ENCODE data around the gene ALG10B.
"Not testable (repeated sequence)": the region's sequence is repeated elsewhere in the genome, so short reads cannot be mapped to it uniquely, and the experiment has no call there.

The ALG10B gene, protein sequence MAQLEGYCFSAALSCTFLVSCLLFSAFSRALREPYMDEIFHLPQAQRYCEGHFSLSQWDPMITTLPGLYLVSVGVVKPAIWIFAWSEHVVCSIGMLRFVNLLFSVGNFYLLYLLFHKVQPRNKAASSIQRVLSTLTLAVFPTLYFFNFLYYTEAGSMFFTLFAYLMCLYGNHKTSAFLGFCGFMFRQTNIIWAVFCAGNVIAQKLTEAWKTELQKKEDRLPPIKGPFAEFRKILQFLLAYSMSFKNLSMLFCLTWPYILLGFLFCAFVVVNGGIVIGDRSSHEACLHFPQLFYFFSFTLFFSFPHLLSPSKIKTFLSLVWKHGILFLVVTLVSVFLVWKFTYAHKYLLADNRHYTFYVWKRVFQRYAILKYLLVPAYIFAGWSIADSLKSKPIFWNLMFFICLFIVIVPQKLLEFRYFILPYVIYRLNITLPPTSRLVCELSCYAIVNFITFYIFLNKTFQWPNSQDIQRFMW

DNA sequence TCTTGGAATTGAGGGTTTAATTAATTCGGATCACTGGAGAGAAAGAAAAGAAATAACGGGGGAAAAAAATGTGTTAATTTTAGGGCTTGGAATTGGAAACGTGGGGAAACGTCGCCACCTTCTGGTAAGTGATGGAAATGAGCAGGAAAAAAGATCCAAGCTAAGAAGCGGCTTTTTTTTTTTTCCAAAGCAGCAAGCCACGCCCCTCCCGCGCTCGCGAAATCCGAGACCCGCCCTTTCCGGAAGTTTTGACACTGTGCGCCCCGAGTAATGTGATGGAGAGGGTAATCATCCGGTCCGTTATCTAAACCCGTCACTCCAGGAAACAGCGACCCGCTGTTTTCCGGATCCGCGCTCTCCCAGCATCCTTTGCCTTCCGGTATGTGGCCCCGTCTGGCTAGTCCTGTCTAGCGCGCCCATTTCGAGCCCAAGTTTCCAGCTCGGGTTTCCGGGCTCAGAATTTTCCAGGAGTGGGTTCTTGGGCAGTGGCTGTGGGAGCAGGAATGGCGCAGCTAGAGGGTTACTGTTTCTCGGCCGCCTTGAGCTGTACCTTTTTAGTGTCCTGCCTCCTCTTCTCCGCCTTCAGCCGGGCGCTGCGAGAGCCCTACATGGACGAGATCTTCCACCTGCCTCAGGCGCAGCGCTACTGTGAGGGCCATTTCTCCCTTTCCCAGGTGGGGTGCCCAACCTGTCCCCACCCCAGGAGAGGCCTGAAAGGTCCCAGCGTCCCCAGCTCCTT is at the start of gene ALG10B:
Gene ALG10B, plus strand, starts transcription at position 384 of the 739 bp plus-strand sequence. Its CDS starts 120 bp downstream, at position 504.
- DNase-seq = peak; percentile 95

GRCh38 chr12:38268612-38269011 is 48.0 kb upstream of the ALG10B start:
- DNase-seq = no peak

GRCh38 chr12:38269897-38270296 is 46.7 kb upstream of the ALG10B start:
- no peak for DNase-seq

DNA sequence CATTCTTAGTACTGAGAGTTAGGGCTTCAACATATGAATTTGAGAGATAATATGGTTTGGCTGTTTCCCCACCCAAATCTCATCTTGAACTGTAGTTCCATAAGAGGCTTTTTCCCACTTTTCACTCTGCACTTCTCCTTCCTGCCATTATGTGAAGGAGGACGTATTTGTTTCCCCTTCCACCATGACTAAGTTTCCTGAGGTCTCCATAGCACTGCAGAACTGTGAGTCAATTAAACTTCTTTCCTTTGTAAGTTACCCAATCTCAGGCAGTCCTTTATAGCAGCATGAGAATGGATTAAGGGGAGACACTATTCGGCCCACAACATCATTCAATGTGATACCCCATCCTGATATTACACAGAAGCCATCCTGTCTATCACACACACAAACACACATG is 36.8 kb upstream of the ALG10B start:
- DNase-seq = no peak

DNA sequence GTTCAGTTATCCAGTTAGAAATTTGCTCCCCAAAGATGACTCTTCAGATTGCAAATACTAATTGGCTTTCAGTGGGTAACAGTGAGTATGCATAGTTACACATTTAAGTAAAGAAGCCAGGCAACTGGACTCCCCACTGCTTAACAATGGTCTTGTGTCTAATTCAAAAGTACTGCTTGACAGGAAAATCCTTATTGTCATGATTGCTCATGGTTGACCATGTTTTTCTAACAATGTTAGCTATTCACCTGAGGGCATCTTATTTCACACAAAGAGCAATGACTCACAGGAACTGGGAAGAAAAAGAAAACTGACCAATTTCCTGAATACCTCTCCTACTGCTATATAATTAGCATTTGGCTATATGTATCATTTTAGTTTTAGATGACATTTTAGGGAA is 33.7 kb upstream of the ALG10B start:
- DNase-seq = no peak

DNA sequence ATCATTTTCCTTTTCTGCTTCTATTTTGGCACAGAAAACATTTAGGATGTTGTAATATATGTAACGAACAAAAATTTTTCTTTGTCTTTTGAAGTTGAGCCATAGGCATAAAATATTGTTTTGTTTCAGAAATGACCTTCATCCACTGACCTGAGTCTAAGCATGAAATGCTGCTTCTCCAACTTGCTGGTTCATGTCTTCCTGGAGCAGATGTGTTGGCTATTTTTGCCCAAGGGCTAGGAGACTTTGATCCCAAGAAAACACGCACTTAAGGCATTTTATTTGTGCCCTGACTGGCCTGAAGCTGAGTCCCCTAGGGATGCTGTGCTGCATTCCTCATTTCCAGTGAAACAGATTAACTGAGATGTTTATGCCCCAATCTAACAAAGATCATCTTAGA is 27.2 kb upstream of the ALG10B start:
- no peak for DNase-seq

GRCh38 chr12:38291160-38291559 is 25.4 kb upstream of the ALG10B start:
- no peak for DNase-seq

- DNase-seq = not testable (repeated sequence)
These were observed 13.6 kb upstream of the ALG10B start for GRCh38 chr12:38302972-38303371.

GRCh38 chr12:38321966-38322365 is 5.4 kb downstream of the ALG10B start:
- DNase-seq = not testable (repeated sequence)

DNA sequence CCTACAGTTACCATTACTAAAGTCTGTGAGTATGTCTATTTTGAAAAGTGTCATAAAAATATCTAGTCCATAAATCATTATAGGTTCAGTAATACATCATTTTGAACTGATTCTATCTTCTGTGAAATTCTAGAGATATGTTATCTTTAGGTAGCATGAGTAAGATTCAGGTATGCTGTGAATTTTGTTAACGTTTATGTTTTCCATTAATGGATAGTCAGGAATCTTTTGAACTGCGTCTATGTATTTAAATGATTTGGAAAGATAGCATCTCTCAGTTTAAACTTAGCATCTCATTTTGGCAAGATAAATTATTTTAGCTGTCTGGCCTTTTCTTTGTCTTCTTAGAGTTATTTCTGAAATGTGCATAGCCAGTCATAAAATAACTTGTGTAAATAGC is 8.3 kb downstream of the ALG10B start:
- no peak for DNase-seq

DNA sequence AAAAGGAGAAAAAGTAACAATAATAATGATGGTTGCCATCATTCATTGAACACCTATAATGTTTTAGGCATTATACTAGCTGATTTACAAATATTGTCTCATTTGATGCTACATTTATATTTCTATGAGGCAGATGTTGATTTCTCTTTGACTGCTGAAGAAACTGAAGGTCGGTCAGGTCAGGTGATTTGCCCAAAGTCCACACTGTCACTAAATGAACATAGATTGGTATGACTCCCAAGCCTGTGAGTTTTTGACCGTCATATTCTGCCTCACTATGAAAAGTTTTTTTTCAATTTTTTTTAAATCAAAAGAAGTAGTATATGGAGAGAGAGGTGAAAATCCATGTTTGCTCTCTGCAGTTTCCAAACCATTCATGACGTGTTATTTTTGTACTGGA is 10.8 kb downstream of the ALG10B start:
- DNase-seq = no peak

DNA sequence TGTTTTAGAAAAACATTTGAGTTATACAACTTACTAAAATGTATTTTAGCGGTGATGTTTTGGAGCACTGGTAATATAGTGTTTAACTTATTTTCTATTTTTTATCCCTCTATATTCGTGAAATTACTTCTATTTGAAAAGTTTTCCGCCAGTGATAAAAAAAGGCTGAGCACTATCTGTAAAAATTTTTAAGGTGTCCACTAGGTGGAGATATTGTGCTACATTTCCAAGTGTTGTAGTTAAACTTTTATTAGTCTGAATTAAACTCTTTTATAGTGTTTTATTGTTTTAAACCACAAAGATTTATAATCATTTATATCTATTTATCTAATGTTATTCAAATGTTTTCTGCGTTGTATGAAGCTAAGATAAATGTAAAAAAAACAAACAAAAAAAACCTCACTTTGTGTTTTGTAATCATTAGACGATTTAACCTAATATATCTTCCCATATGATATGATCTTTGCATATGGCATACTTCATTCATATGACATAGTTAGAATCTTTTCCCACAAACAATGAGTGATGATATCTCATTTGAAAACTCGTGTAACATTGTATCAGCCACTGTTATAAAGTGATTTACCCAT is 11.8 kb downstream of the ALG10B start:
- peak; percentile 46 for DNase-seq

- DNase-seq = not testable (repeated sequence)
These were observed 13.8 kb downstream of the ALG10B start for GRCh38 chr12:38330414-38330813.

- no peak for DNase-seq
These were observed 16.2 kb downstream of the ALG10B start for GRCh38 chr12:38332814-38333213.

GRCh38 chr12:38342444-38342843 is 25.9 kb downstream of the ALG10B start:
- DNase-seq = no peak

DNA sequence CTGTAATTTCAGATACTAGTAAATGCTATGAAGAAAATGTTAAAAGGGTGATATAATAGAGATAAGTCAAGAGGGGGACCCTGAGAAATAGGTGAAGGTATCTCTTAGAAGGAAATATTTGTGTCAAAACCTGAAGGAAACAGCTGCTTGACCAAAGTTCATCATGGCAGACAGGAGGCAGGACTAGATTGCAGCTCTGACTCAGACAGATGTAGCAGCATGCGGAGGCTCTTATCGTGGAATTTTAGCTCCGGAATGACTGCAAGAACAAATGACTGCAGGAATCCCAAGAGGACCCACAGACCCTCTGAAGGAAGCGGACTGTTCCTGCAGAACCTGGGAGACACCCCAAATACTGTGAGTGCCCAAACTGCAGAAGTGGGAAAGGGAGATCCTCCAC is 26.7 kb downstream of the ALG10B start:
- not testable (repeated sequence) for DNase-seq

DNA sequence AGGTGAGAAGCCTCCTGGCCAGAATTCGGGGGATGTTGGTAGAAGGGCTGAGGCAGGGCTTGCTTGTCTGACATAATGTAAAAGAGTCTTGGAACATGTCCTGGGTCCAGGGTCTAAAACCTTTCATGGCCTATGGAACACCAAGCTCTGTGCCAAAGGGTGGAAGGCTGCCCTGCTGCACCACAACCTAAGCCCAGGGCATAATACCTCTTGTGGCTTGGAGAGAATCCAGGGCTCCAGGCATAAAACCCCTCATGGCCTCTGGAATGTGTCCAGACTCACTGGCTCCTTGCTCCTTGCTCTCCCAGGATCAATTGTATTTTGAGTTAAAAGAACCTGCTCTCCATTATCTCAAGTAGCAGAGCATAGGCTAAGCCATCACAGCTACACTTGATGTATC is 27.3 kb downstream of the ALG10B start:
- DNase-seq = not testable (repeated sequence)

DNA sequence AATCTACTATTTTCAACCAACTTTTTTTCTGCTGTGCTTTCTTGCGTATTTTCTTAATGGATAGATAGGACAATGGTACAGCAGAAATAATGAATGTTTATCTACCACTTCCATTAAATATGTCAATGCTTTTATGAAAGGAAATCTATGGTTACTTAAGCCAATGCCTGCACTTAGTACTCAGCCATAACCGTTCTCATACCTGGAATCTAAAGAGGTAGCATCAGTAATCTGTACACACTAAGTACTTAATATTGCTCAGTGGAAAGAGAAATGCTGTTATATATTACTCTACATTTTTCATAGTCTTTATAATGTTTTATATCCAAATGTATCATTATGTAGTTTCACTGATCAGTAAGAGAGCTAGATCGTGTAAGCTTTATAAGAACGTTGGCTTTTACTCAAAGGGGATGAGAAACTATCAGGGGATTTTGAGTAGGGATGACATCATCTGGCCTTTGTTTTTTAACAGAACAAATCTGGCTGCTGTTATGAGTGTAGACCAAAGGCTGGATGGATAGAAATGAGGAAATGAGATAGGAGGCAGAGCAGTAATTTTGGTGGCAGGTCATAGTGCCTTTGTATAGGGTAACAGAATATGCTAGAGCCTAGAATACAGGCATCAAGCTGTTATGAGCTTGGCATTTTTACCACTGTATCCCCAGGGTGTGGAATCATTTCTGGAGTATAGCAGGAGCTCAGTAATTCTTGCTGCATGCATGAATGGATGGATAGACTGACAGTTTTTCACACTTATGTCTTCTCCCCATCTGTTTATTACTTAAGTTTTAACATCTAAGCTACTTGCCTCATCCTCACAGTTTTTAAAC is 34.0 kb downstream of the ALG10B start:
- peak; percentile 9 for DNase-seq

DNA sequence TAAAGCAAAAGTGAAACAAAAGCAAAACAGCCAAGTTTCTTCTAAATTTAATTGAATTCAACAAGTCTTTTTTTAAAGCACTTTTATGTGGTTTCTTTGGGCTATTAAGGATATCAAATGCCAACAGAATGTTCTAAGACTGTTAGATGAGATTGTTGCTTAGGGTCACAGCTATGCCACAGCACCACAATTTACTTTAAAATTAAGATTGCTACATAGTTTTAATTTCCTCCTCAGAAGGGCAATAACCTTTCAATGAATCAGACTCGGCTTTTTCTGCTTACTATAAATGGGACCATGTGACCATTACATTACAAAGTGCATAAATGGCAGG is 34.6 kb downstream of the ALG10B start:
- DNase-seq = not testable (repeated sequence)

DNA sequence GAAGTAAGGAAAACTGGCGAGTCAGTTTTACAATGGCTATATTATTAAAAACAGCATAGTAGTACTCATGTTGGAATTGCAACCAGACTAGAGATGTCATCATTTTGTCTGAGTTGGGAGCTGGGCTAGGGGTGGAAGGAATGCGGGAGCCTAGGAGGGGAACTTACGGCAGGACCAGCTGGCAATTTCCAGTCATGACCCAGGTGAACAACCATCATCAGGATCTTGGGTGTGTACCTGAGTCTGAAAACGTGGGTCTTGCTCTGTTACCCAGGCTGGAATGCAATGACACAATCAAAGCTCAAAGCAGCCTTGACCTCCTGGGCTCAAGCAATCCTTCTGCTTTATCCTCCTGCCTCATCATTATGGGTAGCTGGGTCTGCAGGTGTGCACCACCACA is 50.9 kb downstream of the ALG10B start:
- no peak for DNase-seq

DNA sequence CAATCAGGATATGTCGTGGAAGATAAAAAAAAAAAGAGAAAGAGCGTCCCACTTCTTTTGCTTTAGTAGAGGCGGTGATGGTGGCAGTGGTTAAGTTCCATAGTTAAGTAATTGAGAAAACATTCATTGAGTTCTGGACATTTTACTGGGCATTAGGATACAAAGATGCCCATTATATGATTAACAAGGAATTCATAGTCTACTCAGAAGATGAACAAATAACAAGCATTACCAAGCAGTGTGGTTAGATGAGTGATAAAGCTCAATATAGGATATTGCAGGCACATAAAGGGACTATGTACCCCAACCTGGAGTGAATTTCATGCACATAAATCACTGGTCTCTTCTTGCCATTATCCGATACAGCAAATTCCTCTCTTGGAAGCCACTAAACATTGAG is 53.7 kb downstream of the ALG10B start:
- no peak for DNase-seq

DNA sequence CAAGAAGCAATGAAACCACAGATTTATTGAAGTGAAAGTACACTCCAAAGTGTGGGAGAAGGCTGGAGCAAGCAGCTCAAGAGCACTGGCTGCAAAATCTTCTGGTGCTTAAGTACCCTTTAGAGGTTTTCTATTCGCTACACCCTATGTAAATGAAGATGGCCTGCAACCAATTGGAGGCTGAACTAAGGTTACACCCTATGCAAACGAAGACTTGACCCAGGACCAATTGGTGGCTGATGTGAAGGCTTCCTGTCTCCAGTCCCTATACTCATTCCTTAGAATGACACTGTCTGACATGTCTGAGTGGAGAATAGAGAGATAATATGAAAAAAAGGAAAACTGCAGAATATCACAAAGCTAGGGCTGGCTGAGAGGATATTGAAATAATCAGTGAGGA is 57.2 kb downstream of the ALG10B start:
- no peak for DNase-seq

DNA sequence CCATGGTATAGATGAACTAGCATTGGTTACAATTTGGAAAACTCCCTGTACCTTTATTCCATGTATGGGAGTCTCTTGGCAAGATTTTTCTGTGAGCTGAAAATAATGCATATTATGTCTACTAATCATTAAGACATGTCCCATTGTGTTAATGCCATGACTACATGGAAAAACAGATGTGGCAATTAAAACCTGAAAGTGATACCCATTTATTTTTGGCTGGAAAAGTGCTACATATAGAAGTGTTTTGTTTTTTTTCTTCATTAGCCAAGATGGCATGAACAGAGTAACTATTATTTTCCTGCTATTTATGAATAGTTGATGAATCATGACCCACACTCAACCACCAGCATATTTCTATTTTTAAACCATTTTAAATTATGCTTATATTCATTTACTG is 58.2 kb downstream of the ALG10B start:
- DNase-seq = no peak
